CD4-positive, alpha-beta T cell treated with Interleukin-10 for 1 hour (primary cell): Measurements from ENCODE around the gene PCNX1.
"Not testable (repeated sequence)": the region's sequence is repeated elsewhere in the genome, so short reads cannot be mapped to it uniquely, and the experiment has no call there.

Experiments
- DNase-seq: peaks from one replicate; pipeline ENCODE4 v3.0.0-alpha.2; 2020

Gene PCNX1

DNA sequence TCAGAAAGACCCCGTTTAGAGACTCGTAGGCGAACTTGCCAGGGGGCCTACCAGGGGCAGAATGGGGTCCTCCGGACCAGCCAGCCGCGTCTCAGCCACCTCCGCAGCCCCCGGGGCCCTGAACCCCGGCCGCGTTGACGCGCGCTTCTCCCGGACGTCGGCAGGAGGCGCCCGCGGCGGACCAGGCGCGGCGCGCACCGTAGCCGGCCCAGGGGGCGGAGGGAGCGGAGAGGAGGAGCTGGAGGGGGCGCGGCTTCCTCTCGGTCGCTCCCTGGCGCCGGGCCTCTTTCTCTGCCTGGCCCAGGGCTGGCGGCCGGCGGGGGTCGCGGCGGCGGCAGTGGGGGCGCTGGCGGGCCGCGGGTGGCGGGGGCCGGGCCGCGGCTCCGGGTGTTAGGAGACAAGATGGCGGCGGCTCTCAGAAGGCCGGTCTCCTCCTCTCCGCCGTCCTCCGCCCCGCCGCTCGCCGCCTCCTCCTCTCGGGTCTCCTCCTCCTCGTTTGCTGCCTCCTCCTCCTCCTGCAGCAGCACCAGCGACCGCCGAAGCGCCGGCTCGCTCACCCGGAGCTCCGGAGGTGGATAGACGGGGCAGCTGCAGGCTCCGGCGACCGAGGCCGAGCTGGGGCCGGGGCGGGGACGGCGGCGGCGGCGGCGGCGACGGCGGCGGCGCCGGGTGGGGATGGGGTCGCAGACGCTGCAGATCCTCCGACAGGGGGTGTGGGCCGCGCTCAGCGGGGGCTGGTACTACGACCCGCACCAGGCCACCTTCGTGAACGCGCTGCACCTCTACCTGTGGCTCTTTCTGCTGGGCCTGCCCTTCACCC is at the start of gene PCNX1:
PCNX1 (plus strand) TSS at position 284 of the 820 bp plus-strand sequence; CDS start at position 676, 392 bp downstream.
- DNase-seq = peak; percentile 91

DNA sequence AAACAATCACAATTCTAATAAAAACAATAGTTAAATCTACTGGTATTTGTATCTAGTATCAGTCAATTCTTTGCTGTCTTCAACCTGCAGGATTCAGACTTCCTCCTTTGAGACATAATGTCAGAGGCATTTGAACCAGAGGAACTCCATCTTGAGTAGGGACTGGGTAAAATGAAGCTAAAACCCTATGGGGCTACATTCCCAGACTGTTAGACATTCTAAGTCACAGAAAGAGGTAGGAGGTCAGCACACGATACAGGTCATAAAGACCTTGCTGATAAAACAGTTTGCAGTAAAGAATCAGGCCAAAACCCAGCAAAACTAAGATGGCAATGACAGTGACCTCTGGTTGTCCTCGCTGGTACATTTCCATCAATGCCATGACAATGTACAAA is 49.8 kb upstream of the PCNX1 start:
- no peak for DNase-seq

DNA sequence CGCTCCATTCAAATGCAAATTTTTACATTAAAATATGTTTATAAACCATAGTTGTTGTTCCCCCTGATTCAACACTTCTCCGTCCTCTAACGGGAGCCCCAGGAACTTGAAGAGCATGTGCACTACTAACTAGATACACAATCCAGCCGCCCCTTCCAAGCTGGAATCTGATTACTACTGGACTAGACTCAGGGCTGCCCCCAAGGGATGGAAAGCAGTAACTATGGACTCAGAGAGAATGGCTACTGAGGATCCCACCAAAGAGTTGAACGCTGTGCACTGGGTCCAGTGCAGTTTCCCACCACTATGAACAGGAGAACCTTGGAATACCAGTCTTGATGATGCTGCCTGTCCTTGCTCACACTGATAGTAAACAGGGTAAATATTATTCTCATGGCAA is 48.6 kb upstream of the PCNX1 start:
- no peak for DNase-seq

DNA sequence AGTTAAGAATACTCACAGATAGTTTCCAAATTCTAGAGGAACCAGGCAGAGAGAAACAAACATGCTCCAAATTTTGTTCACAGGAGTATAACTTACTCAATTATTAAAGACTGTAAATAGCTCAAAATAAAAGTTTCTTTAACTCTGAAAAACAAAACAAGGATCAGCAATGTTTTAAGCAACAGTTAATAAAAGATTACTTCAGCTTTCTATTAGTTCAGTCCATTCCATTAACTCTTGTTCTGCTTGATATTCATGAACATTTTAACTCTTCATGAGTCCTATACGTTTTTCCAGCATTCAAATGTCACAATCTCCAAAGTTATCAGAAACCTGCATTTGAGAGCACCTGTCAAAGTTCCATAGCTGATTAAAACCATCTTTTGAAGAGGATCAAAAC is 40.3 kb upstream of the PCNX1 start:
- DNase-seq = not testable (repeated sequence)

DNA sequence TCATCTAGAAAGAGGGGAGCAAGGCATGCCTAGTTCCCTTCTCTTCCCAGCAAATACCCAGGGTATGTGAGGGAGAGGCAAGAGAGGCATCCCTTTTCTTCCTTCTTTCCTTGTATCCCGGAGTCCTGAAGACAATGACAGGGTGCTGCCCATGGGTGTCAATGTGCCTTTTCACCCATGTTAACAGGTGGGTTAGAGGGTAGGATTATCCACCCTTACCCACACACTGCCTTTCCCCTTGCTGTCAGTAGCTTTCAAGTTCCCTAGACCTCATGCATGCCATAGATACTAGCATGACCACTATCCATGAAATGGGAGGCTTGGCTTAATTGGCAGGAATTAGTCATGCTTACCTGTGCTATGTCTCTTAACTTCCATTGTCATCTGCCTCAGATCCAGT is 36.3 kb upstream of the PCNX1 start:
- no peak for DNase-seq

DNA sequence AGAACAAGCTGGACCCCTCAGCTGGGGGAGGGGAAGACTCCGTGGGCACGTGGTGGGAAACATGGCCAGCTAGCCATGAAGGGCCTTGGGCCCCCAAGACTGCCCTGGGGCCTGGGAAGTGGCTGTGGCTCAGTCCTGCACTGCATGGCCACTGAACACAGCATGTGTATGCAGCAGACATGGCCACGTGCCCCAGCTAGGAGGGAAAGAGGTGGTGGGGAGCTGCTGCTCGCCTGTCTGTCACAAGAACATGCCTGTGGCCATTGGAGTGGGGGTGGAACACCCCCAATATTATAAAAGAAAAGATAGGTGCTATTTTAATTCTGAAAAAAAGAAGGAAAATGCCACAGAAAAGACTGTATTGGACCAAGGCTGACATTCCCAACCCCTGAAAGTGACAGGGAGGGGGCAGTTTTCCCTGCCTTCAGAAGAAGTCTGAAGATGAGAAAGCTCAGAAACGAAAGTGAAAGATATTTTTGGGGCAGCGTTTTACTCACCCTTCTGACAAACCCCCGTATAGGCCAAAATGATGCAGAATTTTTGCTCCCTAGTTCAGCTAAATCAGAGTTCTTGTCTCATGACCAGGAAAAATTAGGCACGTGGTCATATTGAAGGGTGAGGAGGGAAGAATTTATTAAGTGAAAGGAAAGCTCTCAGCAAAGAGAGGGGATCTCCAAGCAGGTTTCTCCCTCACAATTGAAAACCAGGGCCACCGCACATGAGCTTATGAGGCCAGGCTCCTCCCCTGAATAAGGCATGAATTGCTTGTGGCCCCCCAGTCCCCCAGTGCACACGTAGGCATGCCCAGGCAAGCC is 35.2 kb upstream of the PCNX1 start:
- peak; percentile 58 for DNase-seq

DNA sequence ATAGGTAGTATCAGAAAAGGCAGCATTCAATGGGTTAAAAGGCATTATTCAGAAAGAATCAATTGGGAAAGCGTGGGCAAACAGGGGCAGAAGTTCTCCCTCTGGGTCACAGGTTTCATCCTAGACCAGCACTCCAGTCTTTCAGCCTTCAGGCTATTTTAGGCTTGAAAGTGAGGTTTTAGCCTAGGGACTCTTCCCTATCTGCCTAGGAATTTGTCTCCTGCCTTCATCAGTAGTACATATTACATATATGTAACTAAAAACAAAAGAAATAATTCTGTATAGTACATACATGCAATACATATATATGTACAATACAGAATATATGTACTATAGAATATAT is 34.6 kb upstream of the PCNX1 start:
- DNase-seq = no peak

DNA sequence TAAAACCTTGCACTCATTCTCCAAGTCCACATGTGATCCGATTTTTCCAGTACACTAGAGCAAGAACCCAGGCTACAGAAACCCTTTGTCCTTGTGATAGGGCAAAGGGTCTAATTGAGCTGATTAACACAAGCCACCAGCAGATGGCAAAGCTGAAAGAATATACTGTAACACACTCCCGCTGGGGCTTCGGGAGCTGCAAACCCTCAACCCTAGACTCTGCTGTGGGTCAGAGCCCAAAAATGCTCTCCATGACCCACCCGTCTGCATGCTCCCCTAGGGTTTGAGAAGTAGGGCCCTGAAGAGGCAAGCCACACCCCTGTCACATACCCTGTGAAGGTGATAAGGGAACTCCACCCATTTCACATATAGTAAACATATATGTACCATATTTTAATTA is 33.6 kb upstream of the PCNX1 start:
- DNase-seq = peak; percentile 47

DNA sequence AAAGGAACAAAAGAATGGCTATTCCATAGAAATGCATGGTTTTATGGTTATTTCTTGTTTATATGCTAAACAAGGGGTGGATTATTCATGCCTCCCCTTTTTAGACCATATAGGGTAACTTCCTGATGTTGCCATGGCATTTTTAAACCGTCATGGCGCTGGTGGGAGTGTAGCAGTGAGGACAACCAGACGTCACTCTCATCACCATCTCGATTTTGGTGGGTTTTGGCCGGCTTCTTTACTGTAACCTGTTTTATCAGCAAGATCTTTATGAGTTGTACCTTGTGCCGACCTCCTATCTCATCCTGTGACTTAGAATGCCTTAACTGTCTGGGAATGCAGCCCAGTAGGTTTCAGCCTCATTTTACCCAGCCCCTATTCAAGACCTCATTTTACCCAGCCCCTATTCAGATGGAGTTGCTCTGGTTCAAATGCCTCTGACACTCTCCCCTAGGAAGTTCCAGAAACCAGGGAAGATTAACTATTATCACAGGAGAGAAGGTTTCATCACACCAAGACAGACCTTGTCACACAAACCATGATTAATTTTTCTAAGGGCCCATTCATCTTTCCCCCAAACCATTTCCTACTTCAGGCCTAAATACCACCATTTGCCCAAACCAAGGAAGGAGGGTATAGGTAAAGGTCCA is 31.3 kb upstream of the PCNX1 start:
- DNase-seq = not testable (repeated sequence)

DNA sequence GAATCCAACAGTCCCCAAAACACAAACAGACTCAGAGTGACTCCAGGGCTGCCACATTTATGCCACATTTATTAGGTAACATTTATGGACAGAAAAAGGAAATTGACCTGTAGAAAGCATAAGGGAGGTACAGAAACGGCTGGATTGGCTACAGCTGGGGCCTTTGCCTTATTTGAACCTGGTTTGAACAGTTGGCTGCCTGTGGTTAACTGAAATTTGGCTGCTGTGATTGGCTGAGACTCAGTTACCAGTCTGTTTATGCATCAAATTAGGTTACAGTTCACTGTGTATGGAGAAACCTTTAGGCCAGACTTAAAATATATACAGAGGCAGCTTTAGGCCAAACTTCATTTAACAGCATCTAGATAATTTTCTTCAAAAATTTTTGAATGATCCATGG is 27.8 kb upstream of the PCNX1 start:
- DNase-seq = no peak

DNA sequence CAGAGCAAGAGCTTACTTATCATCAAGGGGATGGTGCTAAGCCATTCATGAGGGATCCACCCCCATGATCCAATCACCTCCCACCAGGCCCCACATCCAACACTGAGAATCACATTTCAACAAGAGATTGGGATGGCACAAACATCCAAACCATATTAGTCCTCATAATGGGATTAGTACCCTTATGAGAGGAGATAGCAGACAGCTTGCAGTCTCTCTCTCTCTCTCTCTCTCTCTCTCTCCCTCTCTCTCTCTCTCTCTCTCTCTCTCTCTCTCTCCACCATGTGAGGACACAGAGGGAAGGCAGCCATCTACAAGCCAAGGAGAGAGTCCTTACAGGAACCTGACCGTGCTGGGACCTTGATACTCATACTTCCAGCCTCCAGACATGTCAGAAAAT is 26.4 kb upstream of the PCNX1 start:
- DNase-seq = not testable (repeated sequence)

DNA sequence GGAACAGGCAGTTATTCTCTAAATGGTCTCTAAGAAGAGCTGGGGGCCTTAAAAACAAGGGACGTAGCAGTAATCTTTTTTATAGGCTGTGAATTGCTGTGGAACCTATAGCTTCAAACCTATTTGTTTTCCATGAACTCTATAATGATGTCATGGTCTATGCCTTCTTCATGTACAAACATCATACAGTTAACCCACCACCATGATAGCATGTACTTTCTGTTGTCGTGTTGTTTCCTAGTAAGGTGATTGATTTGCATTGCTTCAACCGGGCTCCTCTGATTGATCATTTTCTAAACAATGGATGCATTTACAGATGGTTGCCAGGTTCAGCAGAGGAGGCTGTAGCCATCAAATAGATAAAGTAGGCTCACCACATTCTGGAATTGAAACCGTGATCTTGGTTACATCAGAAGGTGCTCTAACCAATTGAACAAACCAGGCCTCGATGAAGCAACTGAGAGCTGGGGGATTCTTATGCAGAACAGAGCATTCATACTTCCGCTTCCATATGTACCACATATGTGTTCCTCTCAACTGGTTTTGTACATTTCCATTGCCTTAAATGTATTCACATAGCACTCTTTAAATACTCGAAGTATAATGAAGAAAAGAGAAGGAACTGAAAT is 25.6 kb upstream of the PCNX1 start:
- DNase-seq = no peak

DNA sequence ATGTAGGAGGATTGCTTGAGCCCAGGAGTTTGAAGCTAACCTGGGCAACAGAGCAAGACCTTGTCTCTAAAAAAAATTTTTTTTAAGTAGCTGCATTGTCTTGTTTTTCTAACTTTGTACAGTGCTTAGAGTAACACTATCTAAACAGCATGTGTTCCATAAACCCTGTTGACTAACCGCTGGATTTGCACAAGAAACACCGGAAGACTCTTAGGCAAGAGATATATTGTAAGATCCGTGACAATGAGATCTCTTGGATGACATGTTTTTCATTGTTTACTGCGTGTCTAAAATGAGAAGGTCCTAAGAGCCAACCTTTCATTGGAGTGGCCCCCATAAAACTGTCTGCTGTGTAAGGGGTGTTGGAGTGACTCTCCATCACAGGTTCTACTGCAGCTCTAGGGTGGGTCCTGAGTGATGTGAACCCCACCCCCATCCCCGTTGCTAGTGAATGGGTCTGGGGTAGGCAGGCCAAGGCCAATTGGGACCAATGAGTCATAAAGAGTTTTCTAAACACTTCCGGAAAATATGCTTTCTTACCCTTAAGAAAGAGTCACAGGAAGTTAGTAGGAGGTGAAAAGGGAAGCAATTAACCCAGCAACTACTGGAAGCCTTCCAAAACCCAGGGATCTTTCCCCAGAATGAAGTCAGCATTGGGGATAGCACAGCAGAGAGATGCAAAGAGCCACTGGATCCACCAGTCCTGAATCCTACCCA is 24.3 kb upstream of the PCNX1 start:
- peak; percentile 28 for DNase-seq

DNA sequence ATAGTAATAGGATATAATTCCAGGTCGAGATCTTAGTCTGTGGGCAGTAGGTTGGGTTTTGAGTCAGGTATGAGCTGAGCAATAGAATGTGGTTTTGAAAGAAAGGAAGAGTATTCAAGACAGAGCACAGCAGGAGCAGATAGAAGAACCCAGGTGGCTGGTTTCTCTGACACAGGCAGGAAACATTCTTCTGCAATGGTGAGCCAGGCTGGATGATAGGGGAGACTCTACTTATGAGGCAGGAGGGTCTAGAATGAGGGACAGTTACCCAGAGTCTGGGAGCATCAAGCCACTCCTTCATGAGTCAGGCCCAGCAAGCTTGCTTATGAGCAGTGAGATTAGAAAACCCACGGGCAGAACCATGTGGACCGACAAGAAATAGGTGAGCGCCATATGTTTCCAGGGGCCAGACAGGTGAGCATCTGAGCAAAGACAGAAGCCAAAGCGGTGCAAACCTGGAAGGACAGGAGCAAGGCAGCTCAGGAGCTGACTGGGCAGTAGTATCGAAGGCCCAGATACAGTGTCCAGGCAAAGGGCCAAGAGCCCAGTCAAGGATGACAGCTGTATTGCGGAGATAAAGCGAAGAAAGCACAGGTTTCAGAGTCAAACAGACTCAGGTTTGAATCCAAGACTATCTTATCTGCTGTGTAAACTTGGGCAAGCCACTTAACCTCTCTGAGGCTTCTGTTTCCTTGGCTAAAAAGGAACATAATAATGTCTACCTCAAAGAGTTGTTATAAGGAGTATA is 22.5 kb upstream of the PCNX1 start:
- DNase-seq = no peak

DNA sequence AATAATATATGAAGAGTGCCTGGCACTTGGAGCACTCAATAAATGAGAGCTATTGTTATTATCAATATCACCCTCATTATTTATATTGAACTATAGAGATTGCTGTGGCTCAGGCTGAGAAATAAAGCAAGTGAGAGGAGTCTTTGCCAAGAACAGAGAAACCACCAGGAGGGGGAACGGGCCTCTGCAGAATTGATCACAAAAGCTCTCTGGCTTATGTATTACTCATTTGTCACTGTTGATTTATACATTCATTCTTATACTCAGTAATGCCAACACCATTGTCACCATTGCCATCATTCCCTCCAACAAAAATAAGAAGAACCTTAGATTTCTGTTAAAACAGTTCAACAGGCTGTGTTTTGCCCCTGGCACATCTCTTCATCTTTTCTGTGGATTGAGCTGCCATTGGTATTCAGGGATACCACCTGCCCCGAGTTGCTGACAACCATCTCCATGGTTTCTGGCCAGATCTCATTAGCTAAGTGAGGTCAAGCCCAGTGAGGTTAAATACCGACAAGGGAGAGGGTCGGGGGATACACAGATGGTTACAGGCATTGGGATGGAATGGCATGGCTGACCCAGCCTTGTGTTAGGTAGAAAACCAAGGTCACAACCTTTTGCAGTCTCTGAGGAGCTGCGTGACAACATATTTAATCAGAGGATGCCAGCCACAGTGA is 21.8 kb upstream of the PCNX1 start:
- DNase-seq = no peak

DNA sequence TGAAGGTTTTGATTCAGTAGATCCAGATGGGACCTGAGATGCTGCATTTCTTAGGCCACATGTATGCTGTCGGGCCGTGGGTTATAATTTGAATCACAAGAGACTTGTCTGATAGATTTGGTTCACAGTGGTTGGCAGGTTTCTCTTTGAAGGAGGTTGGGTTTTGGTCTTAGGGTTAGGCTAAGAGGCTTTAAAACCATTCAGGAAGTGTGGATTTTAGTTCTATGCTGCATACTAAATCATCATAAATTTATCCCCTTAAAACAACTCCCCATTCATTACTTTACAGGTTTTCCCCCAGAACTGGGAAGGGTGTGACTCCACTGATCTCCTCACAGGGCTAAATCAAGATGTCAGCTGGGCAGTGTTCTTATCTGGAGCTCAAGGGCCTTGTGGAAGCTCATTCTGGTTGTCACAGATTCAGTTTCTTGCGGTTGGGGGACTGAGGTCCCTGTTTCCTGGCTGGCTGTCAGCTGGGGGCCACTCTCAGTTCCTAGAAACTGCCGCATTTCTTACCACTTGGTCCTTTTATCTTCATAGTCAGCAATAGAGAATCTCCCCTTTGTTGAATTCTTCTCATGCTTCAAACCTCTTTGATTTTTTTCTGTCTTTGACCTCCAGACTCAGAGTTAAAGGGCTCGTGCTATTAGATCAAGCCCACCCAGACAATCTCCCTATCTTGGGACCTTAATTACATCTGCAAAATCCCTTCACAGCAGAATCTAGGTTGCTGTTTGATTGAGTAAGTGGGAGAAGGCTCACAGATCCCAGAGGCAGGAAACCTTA is 20.6 kb upstream of the PCNX1 start:
- DNase-seq = peak; percentile 73

DNA sequence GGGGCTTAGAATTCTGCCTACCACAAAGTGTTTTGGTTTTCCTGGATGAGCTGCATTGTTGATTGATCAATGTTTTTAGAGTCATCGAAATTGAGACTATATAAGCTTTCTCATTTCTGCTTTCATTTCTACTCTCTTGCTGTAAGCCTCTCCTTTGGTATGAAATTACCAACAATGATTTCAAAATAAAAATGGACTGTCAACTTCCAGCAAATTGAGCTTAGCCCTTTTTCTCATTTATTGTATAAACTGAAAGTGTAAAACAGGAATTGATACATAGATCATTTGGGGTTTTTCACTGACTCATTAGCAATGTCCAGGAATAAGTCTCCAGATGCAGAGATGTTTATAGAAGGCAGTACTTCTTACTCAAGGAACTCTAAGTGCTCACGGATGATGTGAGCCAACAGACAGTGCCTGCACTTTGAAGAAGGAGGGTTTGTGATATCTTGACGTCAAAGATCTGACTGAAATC is 20.0 kb upstream of the PCNX1 start:
- DNase-seq = no peak

DNA sequence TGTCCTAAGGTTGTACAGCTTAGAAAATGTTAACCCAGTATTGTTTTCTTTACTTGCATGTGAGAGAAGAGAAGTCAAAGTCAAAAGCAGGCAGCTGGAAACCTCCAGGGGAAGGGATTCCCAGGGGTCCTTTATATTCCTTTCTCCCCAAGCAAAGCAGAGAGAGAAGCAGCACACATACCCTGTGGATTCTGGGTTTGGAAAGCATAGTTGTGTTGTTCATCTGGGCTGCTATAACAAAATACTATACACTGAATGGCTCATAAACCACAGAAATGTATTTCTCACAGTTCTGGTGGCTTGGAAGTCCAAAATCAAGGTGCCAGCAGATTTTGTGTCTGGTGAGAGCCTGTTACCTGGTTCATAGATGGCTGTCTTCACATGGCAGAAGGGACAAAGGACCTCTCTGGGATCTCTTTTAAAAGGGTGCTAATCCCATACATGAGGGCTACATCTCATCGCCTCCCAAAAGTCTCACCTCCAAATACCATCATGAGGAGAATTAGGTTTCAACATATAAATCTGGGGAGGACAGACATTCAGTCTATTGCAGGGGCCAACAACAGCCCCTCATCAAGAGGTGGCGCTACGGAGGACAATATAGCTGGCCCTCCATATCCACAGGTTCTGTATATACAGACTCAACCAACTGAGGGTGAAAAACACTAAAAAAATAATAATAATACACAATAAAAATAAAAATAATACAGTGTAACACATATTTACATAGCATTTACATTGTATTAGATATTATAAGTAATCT is 19.3 kb upstream of the PCNX1 start:
- DNase-seq = no peak

DNA sequence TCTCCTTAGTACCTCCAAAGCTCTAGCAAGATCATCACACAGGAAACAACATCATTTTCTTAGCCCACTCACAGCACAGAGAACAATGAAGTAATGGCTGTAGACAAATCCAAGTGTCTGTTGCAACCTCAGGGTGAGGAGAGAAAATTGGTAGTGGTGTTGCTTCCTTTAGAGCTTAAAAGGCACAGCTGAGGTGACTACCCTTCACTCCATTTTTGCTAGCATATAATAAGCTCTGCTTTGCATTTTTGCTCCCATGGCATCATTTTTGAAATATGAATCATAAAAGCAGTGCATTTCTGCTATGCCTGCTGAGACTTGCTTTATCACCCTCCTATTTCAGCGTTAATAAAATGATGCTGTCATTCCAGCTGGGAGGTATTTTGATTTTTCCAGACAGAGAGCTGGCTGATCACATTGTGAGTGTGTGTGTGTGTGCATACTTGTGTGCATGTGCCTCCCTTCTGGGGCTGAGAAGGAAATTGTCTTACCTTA is 18.5 kb upstream of the PCNX1 start:
- peak; percentile 40 for DNase-seq
